Activated CD4-positive, CD25-positive, alpha-beta regulatory T cell (primary cell): ENCODE measurements around the gene FADS3.
"Not testable (repeated sequence)": the region's sequence is repeated elsewhere in the genome, so short reads cannot be mapped to it uniquely, and the experiment has no call there.

Experiments
- DNase-seq, 4 experiments: peaks; one replicate each; lab custom pipeline; 2025; lab: John Stamatoyannopoulos, UW

Gene FADS3

DNA sequence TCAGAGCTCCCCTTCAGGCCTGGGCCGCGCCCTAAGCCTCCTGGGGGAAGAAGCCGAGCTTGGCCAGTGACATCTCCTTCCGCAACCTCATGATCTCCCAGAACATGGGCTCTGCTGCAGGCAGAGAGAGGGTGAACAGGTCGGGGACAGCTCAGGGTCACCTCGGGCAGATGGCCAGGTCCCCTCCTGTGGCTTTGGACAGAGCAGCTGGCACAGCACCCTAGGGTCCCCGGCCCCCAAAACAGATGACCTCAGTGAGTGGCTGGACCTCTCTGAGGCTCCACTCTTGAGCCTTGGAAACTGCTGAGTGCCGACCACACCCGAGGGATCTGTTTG is 6.9 kb upstream of the FADS3 start:
- no peak for DNase-seq

DNA sequence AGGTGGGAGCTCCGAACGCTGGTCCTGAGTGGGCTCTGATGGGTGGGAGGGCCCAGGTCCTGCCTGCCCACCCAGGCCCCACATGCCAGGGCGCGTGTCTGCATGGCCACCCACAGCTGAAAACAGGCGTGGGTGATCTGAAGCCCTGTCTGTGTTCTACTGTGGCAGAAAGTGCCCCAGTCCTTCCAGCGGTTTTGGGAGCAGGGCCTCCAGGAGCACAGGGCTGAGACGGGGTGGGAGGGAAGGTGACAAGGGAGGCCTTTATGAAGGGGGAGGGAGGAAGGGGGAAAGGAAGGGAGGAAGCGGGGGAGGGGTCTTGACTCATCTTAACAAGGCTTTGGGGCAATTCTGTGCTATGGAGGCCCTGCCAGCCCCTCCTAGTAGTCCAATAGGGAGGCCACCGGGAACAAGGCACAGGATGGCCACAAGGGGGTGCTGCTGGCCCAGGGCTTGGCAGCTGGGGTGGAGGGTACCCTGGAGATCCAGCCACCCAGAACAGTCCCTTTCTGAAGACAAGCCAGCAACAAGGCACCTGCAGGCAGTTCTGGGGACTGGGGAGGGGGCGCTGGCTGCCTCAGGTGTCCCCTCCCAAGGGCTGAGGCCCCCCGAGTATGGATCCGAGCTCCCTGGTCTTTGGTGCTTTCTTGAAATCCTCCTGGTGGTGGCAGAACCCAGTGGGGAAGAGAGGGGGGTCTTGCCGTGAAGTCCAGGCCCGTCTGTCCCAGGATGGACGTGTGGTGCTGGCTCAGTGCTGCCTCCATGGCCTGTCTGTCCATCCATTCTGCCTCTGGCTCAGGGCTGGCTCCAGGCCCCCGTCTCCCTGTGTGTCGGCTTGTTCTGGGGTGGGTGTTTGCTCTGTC is 6.3 kb upstream of the FADS3 start:
- peak; percentile 50 to 72 (median 60) for DNase-seq

- DNase-seq, result no peak
Measured at GRCh38 chr11:61896665-61897386, 5.5 kb upstream of the FADS3 start.

GRCh38 chr11:61895718-61896059 is 4.3 kb upstream of the FADS3 start:
- DNase-seq, result no peak

DNA sequence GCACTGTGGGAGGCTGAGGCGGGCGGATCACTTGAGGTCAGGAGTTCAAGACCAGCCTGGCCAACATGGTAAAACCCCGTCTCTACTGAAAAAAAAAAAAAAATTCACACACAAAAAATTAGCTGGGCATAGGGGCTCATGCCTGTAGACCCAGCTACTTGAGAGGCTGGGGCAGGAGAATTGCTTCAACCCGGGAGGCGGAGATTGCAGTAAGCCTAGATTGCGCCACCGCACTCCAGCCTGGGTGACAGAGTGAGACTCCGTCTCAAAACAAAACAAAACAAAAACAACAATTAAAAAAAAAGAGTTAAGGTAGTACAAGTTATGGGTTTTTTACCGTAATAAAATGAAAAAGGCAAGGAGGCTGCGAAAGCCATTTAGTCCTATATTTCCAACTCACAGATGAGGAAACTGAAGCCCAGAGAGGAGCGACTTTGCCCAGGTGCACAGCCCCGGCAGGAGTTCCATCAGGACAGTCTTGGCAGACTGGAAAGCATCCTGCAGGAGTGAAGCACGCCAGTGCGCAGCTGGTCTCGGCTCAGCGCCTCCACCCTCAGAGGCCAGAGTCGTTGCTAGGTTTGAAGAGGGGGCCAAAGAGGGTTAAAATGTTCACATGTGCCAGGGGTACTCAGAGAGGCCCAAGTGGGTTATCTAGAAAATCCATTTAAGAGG is 3.8 kb upstream of the FADS3 start:
- no peak for DNase-seq

GRCh38 chr11:61893981-61894380 is 2.6 kb upstream of the FADS3 start:
- DNase-seq, result no peak

GRCh38 chr11:61892085-61892370 is 683 bp upstream of the FADS3 start:
- no peak for DNase-seq

GRCh38 chr11:61890529-61891330 is 615 bp downstream of the FADS3 start:
- DNase-seq, result peak in 1 of 4 experiments; percentile 9

GRCh38 chr11:61889831-61890230 is 1.5 kb downstream of the FADS3 start:
- DNase-seq, result no peak

DNA sequence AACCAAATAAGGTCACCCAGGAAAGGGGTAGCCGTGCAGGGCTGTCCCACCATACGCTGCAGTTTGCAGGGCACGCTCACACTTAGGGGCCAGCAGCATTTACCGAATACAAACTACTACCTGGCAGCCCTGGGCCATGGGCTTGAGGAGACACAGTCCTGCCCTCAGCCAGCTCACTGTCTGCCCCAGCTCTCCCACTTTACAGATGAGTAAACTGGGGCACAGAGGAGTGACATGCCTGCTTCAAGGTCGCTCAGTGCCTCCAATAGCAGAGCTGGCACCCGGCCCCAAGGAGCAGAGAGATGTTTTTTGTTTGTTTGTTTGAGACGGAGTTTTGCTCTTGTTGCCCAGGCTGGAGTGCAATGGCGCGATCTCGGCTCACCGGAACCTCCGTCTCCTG is 2.8 kb downstream of the FADS3 start:
- no peak for DNase-seq

- DNase-seq, result no peak
Measured at GRCh38 chr11:61887839-61888494, 3.4 kb downstream of the FADS3 start.

DNA sequence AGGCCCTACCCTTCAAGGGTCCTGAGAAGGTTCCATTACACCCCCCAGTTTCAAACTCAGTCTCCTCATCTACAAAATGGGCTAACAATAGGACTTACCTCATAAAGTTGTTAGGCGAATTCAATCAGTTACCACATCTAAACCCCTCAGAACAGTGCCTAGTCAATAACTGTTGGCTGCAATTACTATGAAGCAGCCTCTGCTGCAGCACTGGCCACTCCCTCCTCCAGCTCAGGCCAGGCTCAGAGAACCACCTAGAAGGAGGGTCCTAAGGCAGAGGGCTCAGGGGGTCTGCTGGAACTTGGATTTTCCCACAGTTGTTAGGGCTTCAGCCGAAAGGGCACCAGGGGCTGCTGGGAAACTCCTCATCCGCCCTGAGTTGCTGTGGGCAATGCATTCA is 4.7 kb downstream of the FADS3 start:
- no peak for DNase-seq

GRCh38 chr11:61885784-61886580 is 5.4 kb downstream of the FADS3 start:
- no peak for DNase-seq

- no peak for DNase-seq
Measured at GRCh38 chr11:61885166-61885778, 6.1 kb downstream of the FADS3 start.

- DNase-seq, result no peak
Measured at GRCh38 chr11:61883947-61884346, 7.4 kb downstream of the FADS3 start.

DNA sequence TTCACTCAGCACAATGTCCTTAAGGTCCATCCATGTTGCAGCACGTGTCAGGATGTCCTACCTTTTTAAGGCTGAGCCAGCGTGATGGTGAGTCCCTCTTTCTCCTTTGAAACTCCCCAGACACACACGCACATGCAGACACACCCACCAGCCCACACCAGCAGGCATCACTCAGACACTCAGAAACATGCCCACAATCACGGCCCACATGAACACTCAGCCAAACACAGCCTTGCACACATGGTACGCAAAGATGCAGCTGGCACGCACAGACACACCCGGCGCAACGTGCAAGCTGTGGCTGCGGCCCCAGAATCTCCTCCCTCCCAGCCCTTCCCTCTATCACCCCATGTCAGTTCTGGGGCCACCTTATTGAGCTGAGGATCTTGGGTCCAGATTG is 8.0 kb downstream of the FADS3 start:
- DNase-seq, result no peak

GRCh38 chr11:61882879-61883278 is 8.5 kb downstream of the FADS3 start:
- DNase-seq, result no peak

DNA sequence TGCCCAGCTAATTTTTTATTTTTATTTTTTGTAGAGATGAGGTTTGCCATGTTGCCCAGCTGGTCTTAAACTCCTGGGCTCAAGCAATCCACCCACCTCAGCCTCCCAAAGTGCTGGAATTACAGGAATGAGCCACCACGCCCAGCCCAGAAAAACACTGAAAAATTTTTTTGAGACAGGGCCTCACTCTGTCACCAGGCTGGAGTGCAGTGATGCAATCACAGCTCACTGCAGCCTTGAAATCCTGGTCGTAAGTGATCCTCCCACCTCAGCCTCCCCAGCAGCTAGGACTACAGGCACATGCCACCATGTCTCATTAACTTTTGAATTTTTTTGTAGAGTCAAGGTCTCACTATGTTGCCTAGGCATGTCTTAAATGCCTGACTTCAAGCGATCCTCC is 9.1 kb downstream of the FADS3 start:
- DNase-seq, result not testable (repeated sequence)

GRCh38 chr11:61881397-61881796 is 9.9 kb downstream of the FADS3 start:
- DNase-seq, result no peak

DNA sequence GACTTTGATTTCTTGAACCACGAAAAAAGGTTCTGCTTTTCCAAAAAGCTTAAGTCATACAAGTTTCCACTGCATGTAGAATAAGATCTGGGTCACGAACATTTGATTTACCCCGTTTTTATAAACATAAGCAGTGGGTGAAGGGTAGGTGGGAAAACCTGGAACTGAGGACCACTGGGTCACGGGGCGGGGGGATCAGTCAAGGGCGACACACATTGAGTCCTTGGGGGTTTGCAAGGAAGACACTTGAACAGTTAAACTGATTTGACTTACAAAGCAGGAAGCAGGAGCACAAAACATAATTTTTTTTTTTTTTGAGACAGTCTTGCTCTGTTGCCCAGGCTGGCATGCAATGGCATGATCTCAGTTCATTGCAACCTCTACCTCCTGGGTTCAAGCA is 10.9 kb downstream of the FADS3 start:
- DNase-seq, result no peak

- no peak for DNase-seq
Measured at GRCh38 chr11:61880031-61880430, 11.3 kb downstream of the FADS3 start.
